Endodermal cell (in vitro differentiated cells): Measurements from ENCODE around the gene STXBP4. TPM values are rescaled to one million over a fixed set of nuclear protein-coding genes. Genes with fewer than 3 reads are reported as not detected.

Source experiments
- DNase-seq: peaks from one replicate; pipeline ENCODE4 v3.0.0-alpha.2; 2017
- H3K27ac ChIP-seq: 2 replicates; pipeline ENCODE4 v1.5.1; 2013; ENCODE audit warnings: mild to moderate bottlenecking, low read depth, low read length, moderate library complexity
- H3K27me3 ChIP-seq: 2 replicates; pipeline ENCODE4 v1.6.1; 2013; ENCODE audit warnings: mild to moderate bottlenecking, low read length, moderate library complexity; ENCODE audit not compliant: insufficient read depth, control insufficient read depth, poor library complexity, severe bottlenecking
- H3K36me3 ChIP-seq: 2 replicates; pipeline ENCODE4 v1.7.0; 2013; ENCODE audit warnings: mild to moderate bottlenecking, low read length, moderate library complexity; ENCODE audit not compliant: control insufficient read depth, insufficient read depth
- H3K4me1 ChIP-seq: one replicate; pipeline ENCODE4 v1.7.0; 2013; ENCODE audit warnings: low read length; ENCODE audit not compliant: control insufficient read depth, insufficient read depth
- H3K4me3 ChIP-seq: 2 replicates; pipeline ENCODE4 v1.5.1; 2013; ENCODE audit warnings: mild to moderate bottlenecking, low read length, moderate library complexity
- H3K9ac ChIP-seq: 2 replicates; pipeline ENCODE4 v1.6.1; 2013; ENCODE audit warnings: mild to moderate bottlenecking, low read length, moderate library complexity; ENCODE audit not compliant: poor library complexity, severe bottlenecking; ENCODE audit errors: extremely low read depth
- H3K9me3 ChIP-seq: 2 replicates; pipeline ENCODE4 v1.6.1; 2013; ENCODE audit warnings: mild to moderate bottlenecking, low read length, moderate library complexity; ENCODE audit not compliant: control insufficient read depth
- H3K27ac Mint-ChIP-seq: 2 replicates; pipeline ENCODE4 v1.8.0; 2020; ENCODE audit warnings: mixed read lengths
- H3K27me3 Mint-ChIP-seq: 2 replicates; pipeline ENCODE4 v1.8.0; 2021; ENCODE audit warnings: mild to moderate bottlenecking, mixed read lengths; ENCODE audit not compliant: insufficient read depth
- H3K36me3 Mint-ChIP-seq: 2 replicates; pipeline ENCODE4 v1.8.0; 2020; ENCODE audit warnings: low read depth, mixed read lengths
- H3K4me1 Mint-ChIP-seq: 2 replicates; pipeline ENCODE4 v1.8.0; 2020; ENCODE audit warnings: mixed read lengths
- H3K4me3 Mint-ChIP-seq: 2 replicates; pipeline ENCODE4 v1.8.0; 2020; ENCODE audit warnings: mild to moderate bottlenecking, moderate library complexity, mixed read lengths
- H3K9me3 Mint-ChIP-seq: 2 replicates; pipeline ENCODE4 v1.8.0; 2020; ENCODE audit warnings: mild to moderate bottlenecking, mixed read lengths
- CTCF ChIP-seq: fragments of 200-600 bp; sonication (generic); conservative IDR thresholded peaks from 2 replicates; pipeline ENCODE4 v1.5.0; 2021; ENCODE audit warnings: antibody characterized with exemption, mild to moderate bottlenecking
- WGBS, 2 experiments: methylation state at CpG; one replicate each; pipeline versions ENCODE4 v1.1.5 to v1.1.7; 2013; ENCODE audit warnings: missing lambda C conversion rate in 2 of 2, mixed read lengths in 1 of 2; ENCODE audit not compliant: insufficient coverage in 1 of 2, insufficient read length in 1 of 2; 5-methylcytosine and 5-hydroxymethylcytosine counted together
- total RNA-seq, 2 donors: library from RNA; stranded (reverse); fragmentation: NEBNext Ultra II Directional in 1 of 2; extraction: Animal tissue kit (Norgen Biotek cat#: 25700) in 1 of 2; gene quantifications; 2 replicates in 1 of 2; 3 replicates in 1 of 2; pipeline ENCODE4 v1.2.1, GENCODE V29; 2021

Gene STXBP4
- total RNA-seq, 2 donors from 2014 or later = 15.5 to 18.0 TPM

- peaks cover 9% of the 10 kb centered on the region for H3K4me1 Mint-ChIP-seq
- Histone ChIP-seq H3K4me3 (no peak overlapping the region), H3K27me3 (no peaks in the 10 kb centered on the region), H3K4me1 (no peaks in the 10 kb centered on the region), H3K9ac (no peak overlapping the region), H3K36me3 (no peaks in the 10 kb centered on the region), H3K9me3 (no peaks in the 10 kb centered on the region), H3K27ac (no peak overlapping the region)
- peaks cover 12% of the 10 kb centered on the region for H3K36me3 Mint-ChIP-seq
- no peaks in the 10 kb centered on the region for H3K27me3 Mint-ChIP-seq
- DNase-seq = no peak
- peaks cover 10% of the 10 kb centered on the region for H3K9me3 Mint-ChIP-seq
- WGBS, 2 experiments = no CpG with 5 or more reads among the region's 1 CpG
- no peak overlapping the region for H3K4me3 Mint-ChIP-seq
- H3K27ac Mint-ChIP-seq = no peak overlapping the region
- no peak for TF ChIP-seq CTCF
Observed at GRCh38 chr17:55098765-55099164, 130.2 kb downstream of the STXBP4 start.

GRCh38 chr17:55110521-55110920 lies 142.0 kb downstream of the STXBP4 start:
- DNase-seq = no peak
- WGBS, 2 experiments = 82 to 100% methylated on average over 1 to 2 of the region's 2 CpGs
- Mint-ChIP-seq H3K27ac (no peak overlapping the region), H3K4me3 (no peak overlapping the region), H3K36me3 (peaks cover 12% of the 10 kb centered on the region), H3K9me3 (peaks cover 13% of the 10 kb centered on the region), H3K27me3 (no peaks in the 10 kb centered on the region), H3K4me1 (no peaks in the 10 kb centered on the region)
- H3K9ac ChIP-seq = no peak overlapping the region
- H3K36me3 ChIP-seq = no peaks in the 10 kb centered on the region
- H3K9me3 ChIP-seq = no peaks in the 10 kb centered on the region
- TF ChIP-seq CTCF = no peak
- no peaks in the 10 kb centered on the region for H3K27me3 ChIP-seq
- no peaks in the 10 kb centered on the region for H3K4me1 ChIP-seq
- no peak overlapping the region for H3K4me3 ChIP-seq
- no peak overlapping the region for H3K27ac ChIP-seq

GRCh38 chr17:55114283-55114682 lies 145.7 kb downstream of the STXBP4 start:
- no peaks in the 10 kb centered on the region for H3K9me3 ChIP-seq
- Mint-ChIP-seq H3K36me3 (peaks cover 1% of the 10 kb centered on the region), H3K4me3 (no peak overlapping the region), H3K9me3 (no peaks in the 10 kb centered on the region), H3K27me3 (no peaks in the 10 kb centered on the region), H3K4me1 (no peaks in the 10 kb centered on the region), H3K27ac (no peak overlapping the region)
- TF ChIP-seq CTCF = no peak
- no peak overlapping the region for H3K4me3 ChIP-seq
- H3K9ac ChIP-seq = no peak overlapping the region
- H3K4me1 ChIP-seq = no peaks in the 10 kb centered on the region
- H3K27me3 ChIP-seq = no peaks in the 10 kb centered on the region
- no peaks in the 10 kb centered on the region for H3K36me3 ChIP-seq
- H3K27ac ChIP-seq = no peak overlapping the region
- no peak for DNase-seq
